HG03460 (cell line): ENCODE measurements around the gene RPS18.

Experiments used
- ATAC-seq: cut with Tn5 transposase; IDR thresholded peaks from one replicate; pipeline ENCODE4 v1.9.1; 2021; ENCODE audit not compliant: unreplicated experiment

RPS18 gene

GRCh38 chr6:33289784-33290315 lies 18.0 kb downstream of the RPS18 start:
- peak; percentile 20 for ATAC-seq

- ATAC-seq, result no peak
These were observed 18.6 kb downstream of the RPS18 start for GRCh38 chr6:33290459-33290858.

- no peak for ATAC-seq
These were observed 21.3 kb downstream of the RPS18 start for GRCh38 chr6:33292996-33293682.

GRCh38 chr6:33294086-33294823 lies 22.4 kb downstream of the RPS18 start:
- no peak for ATAC-seq

- ATAC-seq, result no peak
These were observed 23.9 kb downstream of the RPS18 start for GRCh38 chr6:33295621-33296369.

GRCh38 chr6:33296797-33297405 lies 25.0 kb downstream of the RPS18 start:
- ATAC-seq, result no peak

- no peak for ATAC-seq
These were observed 25.6 kb downstream of the RPS18 start for GRCh38 chr6:33297406-33297955.

- no peak for ATAC-seq
These were observed 26.3 kb downstream of the RPS18 start for GRCh38 chr6:33297956-33298772.

GRCh38 chr6:33298773-33299236 lies 26.9 kb downstream of the RPS18 start, which contains the start of gene RGL2:
Gene RGL2 (minus strand): TSS chr6:33298942. CDS start chr6:33298610, 332 bp downstream.
- peak; percentile 30 for ATAC-seq

GRCh38 chr6:33299237-33299944 lies 27.5 kb downstream of the RPS18 start:
- ATAC-seq, result peak; percentile 65

- ATAC-seq, result no peak
These were observed 30.0 kb downstream of the RPS18 start for GRCh38 chr6:33301877-33302276.

GRCh38 chr6:33304216-33304615 lies 32.3 kb downstream of the RPS18 start:
- no peak for ATAC-seq

- ATAC-seq, result no peak
These were observed 33.2 kb downstream of the RPS18 start for GRCh38 chr6:33305052-33305451.

GRCh38 chr6:33306356-33306755 lies 34.5 kb downstream of the RPS18 start:
- no peak for ATAC-seq

- ATAC-seq, result peak; percentile 28
These were observed 40.7 kb downstream of the RPS18 start for GRCh38 chr6:33312361-33313104.

GRCh38 chr6:33313105-33313708 lies 41.3 kb downstream of the RPS18 start:
- no peak for ATAC-seq

- no peak for ATAC-seq
These were observed 42.0 kb downstream of the RPS18 start, which contains the start of gene TAPBP for GRCh38 chr6:33313709-33314514. Gene TAPBP (minus strand): TSS chr6:33314078. CDS start chr6:33314041, 37 bp downstream.
